Measurements from ENCODE around the gene PLAGL2.

The PLAGL2 gene

GRCh38 chr20:32155017-32155981 is 52.2 kb downstream of the PLAGL2 start:
- Histone ChIP-seq H3K4me3 (no peak overlapping the region), H3K27ac (peak overlapping the region; percentile 3 to 59)
- peak; percentile 86 for DNase-seq (ENCODE audit: low spot score)
- TF ChIP-seq CTCF (IDR thresholded peaks at IDR 0.05) = no peak

- no peak overlapping the region for H3K27ac ChIP-seq
- TF ChIP-seq CTCF (IDR thresholded peaks at IDR 0.05) = no peak
- peak; percentile 54 for DNase-seq (ENCODE audit: low spot score)
- H3K4me3 ChIP-seq = no peak overlapping the region
These were observed 53.8 kb downstream of the PLAGL2 start for GRCh38 chr20:32153771-32154170.

- H3K27ac ChIP-seq = no peak overlapping the region
- DNase-seq (ENCODE audit: low spot score) = peak; percentile 29
- no peak for TF ChIP-seq CTCF (IDR thresholded peaks at IDR 0.05)
- H3K4me3 ChIP-seq = no peak overlapping the region
These were observed 54.3 kb downstream of the PLAGL2 start for GRCh38 chr20:32153156-32153665.

GRCh38 chr20:32152421-32153155 is 55.0 kb downstream of the PLAGL2 start:
- H3K4me3 ChIP-seq = no peak overlapping the region
- peak; percentile 40 for DNase-seq (ENCODE audit: low spot score)
- no peak overlapping the region for H3K27ac ChIP-seq
- TF ChIP-seq CTCF (IDR thresholded peaks at IDR 0.05) = no peak

GRCh38 chr20:32150291-32150848 is 57.2 kb downstream of the PLAGL2 start:
- no peak for DNase-seq (ENCODE audit: low spot score)
- no peak for TF ChIP-seq CTCF (IDR thresholded peaks at IDR 0.05)
- H3K27ac ChIP-seq = no peak overlapping the region
- no peak overlapping the region for H3K4me3 ChIP-seq

GRCh38 chr20:32149566-32150170 is 57.9 kb downstream of the PLAGL2 start:
- no peak overlapping the region for H3K27ac ChIP-seq
- no peak overlapping the region for H3K4me3 ChIP-seq
- DNase-seq (ENCODE audit: low spot score) = no peak
- no peak for TF ChIP-seq CTCF (IDR thresholded peaks at IDR 0.05)

All from coronary artery (tissue), 2 donors.